Tibial artery (tissue), 4 donors: ENCODE results near the gene FNDC3B.

Experiments used
- DNase-seq, 2 donors: peaks; one replicate each; pipeline ENCODE4 v3.0.0-alpha.2; 2019
- H3K27ac ChIP-seq, 2 donors: fragments of 200-600 bp; sonication (generic) in 1 of 2; 1 replicate in 1 of 2; 2 replicates in 1 of 2; pipeline ENCODE4 v1.5.1; 2018 to 2019; ENCODE audit warnings: mild to moderate bottlenecking in 1 of 2
- H3K27me3 ChIP-seq, 2 donors: fragments of 200-600 bp; sonication (generic) in 1 of 2; one replicate each; pipeline versions ENCODE4 v1.5.1 to v1.6.0; 2016 to 2019
- H3K36me3 ChIP-seq, 3 donors: fragments of 200-600 bp; sonication (generic) in 2 of 3; one replicate each; pipeline ENCODE4 v1.5.1; 2016 to 2019; ENCODE audit warnings: mild to moderate bottlenecking in 2 of 3
- H3K4me1 ChIP-seq, 4 donors: fragments of 200-600 bp; sonication (generic) in 2 of 4; 1 replicate in 3 of 4; 2 replicates in 1 of 4; pipeline ENCODE4 v1.5.1; 2016 to 2019
- H3K4me3 ChIP-seq, 2 donors: fragments of 200-600 bp; sonication (generic) in 1 of 2; 1 replicate in 1 of 2; 2 replicates in 1 of 2; pipeline ENCODE4 v1.5.1; 2018 to 2019; ENCODE audit warnings: mild to moderate bottlenecking in 2 of 2
- H3K9me3 ChIP-seq, 3 donors: fragments of 200-600 bp; sonication (generic) in 1 of 3; one replicate each; pipeline ENCODE4 v1.5.1; 2016 to 2019
- intact Hi-C: fragments of 100-400 bp; cut with DNase I; formaldehyde crosslinking; loops from one replicate; pipeline ENCODE4 v1.15.0; 2023; ENCODE audit warnings: low total_unique reads
- TF ChIP-seq, protein P1 (sequence below), 2 experiments: fragments of 200-600 bp in 1 of 2; fragments of 450-650 bp in 1 of 2; IDR thresholded peaks; one replicate each; pipeline ENCODE4 v1.5.1; 2017 to 2019; ENCODE audit warnings: antibody characterized with exemption in 2 of 2, mild to moderate bottlenecking in 1 of 2, moderate library complexity in 1 of 2

Gene FNDC3B

GRCh38 chr3:172161133-172161789 lies 121.9 kb downstream of the FNDC3B start:
- Histone ChIP-seq H3K9me3 (no peaks in the 10 kb centered on the region), H3K27me3 (no peaks in the 10 kb centered on the region), H3K4me1 (peaks cover 0 to 62% (median 24%) of the 10 kb centered on the region in 4 donors), H3K27ac (peak overlapping the region; percentile 42 to 54), H3K4me3 (no peak overlapping the region), H3K36me3 (no peaks in the 10 kb centered on the region)
- DNase-seq: no peak
- intact Hi-C loops: no loop called here
- TF ChIP-seq, protein P1, sequence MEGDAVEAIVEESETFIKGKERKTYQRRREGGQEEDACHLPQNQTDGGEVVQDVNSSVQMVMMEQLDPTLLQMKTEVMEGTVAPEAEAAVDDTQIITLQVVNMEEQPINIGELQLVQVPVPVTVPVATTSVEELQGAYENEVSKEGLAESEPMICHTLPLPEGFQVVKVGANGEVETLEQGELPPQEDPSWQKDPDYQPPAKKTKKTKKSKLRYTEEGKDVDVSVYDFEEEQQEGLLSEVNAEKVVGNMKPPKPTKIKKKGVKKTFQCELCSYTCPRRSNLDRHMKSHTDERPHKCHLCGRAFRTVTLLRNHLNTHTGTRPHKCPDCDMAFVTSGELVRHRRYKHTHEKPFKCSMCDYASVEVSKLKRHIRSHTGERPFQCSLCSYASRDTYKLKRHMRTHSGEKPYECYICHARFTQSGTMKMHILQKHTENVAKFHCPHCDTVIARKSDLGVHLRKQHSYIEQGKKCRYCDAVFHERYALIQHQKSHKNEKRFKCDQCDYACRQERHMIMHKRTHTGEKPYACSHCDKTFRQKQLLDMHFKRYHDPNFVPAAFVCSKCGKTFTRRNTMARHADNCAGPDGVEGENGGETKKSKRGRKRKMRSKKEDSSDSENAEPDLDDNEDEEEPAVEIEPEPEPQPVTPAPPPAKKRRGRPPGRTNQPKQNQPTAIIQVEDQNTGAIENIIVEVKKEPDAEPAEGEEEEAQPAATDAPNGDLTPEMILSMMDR (IDR thresholded peaks at IDR 0.05): no peak

DNA sequence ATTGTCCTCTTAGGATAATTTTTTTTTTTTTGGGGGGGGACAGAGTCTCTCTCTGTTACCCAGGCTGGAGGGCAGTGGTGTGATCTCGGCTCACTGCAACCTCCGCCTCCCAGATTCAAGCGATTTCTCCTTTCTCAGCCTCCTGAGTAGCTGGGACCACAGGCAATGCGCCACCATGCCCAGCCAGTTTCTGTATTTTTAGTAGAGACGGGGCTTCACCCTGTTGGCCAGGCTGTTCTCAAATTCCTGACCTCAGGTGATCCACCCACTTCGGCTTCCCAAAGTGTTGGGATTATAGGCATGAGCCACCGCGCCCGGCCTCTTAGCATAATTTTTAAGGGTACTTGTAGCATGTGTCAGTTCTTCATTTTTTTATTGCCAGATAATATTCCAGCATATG lies 122.6 kb downstream of the FNDC3B start:
- Histone ChIP-seq H3K27me3 (no peaks in the 10 kb centered on the region), H3K27ac (peak overlapping the region; percentile 42 to 54), H3K36me3 (no peaks in the 10 kb centered on the region), H3K9me3 (no peaks in the 10 kb centered on the region), H3K4me1 (peaks cover 0 to 60% (median 23%) of the 10 kb centered on the region in 4 donors), H3K4me3 (no peak overlapping the region)
- DNase-seq: no peak
- TF ChIP-seq, protein P1 (IDR thresholded peaks at IDR 0.05): no peak
- intact Hi-C loops: no loop called here

- no peak overlapping the region for H3K4me3 ChIP-seq
- peaks cover 0 to 64% (median 25%) of the 10 kb centered on the region in 4 donors for H3K4me1 ChIP-seq
- no peaks in the 10 kb centered on the region for H3K27me3 ChIP-seq
- DNase-seq: no peak
- TF ChIP-seq, protein P1 (IDR thresholded peaks at IDR 0.05): no peak
- intact Hi-C loops: no loop called here
- no peaks in the 10 kb centered on the region for H3K9me3 ChIP-seq
- H3K36me3 ChIP-seq: no peaks in the 10 kb centered on the region
- no peak overlapping the region for H3K27ac ChIP-seq
Observed at GRCh38 chr3:172163320-172163719, 123.9 kb downstream of the FNDC3B start.

- no peaks in the 10 kb centered on the region for H3K27me3 ChIP-seq
- DNase-seq: no peak
- no peak overlapping the region for H3K27ac ChIP-seq
- no peaks in the 10 kb centered on the region for H3K36me3 ChIP-seq
- H3K9me3 ChIP-seq: no peaks in the 10 kb centered on the region
- H3K4me1 ChIP-seq: peaks cover 0 to 64% (median 33%) of the 10 kb centered on the region in 4 donors
- no peak overlapping the region for H3K4me3 ChIP-seq
- intact Hi-C loops: no loop called here
- TF ChIP-seq, protein P1 (IDR thresholded peaks at IDR 0.05): no peak
Observed at GRCh38 chr3:172164620-172165362, 125.4 kb downstream of the FNDC3B start.

GRCh38 chr3:172166261-172166660 lies 126.9 kb downstream of the FNDC3B start:
- Histone ChIP-seq H3K27ac (no peak overlapping the region), H3K4me1 (peaks cover 0 to 64% (median 30%) of the 10 kb centered on the region in 4 donors), H3K9me3 (no peaks in the 10 kb centered on the region), H3K4me3 (no peak overlapping the region), H3K36me3 (no peaks in the 10 kb centered on the region), H3K27me3 (no peaks in the 10 kb centered on the region)
- TF ChIP-seq, protein P1 (IDR thresholded peaks at IDR 0.05): no peak
- DNase-seq: no peak
- intact Hi-C loops: no loop called here
